Measurements from ENCODE around the gene MOK.

The MOK gene

GRCh38 chr14:102203382-102203781 is 101.6 kb downstream of the MOK start:
- DNase-seq (ENCODE audit: low read depth) = no peak

DNA sequence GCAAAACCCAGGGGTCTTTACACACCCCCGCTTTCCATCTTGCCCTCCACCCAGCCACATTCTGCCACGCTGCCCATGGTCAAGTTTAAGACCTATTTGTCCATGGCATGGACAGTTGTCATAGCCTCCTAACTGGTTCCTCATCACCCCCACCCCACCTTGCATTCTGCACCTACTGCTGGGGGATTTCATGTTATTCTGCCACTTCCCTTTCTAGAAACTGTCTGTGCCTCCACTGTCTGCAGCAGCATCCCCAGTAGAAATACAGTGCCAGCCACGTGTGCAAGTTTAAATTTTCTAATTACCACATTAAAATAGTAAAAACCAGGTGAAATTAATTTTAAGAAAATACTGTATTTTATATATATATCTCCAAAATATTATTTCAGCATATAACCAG is 102.0 kb downstream of the MOK start:
- no peak for DNase-seq (ENCODE audit: low read depth)

DNA sequence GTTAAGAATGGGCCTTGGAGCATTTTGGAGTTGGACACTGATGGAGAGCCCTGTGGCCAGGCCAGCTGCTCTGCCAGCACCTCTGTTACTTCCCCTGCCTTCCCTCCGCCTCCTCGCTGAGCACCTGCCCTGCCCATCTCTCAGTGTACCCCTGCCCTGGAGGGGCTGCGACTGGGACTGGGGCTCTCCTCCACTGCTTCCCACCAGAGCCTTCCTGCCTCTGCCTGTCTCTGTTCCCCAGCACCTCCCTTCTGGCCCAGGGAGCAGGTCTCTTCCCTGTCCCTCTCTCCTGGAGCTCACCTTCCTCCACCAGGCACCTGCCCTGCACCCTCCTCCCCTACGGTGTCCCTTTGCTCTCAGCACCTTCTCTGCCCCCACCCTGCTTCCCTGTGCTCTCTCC is 103.2 kb downstream of the MOK start:
- no peak for DNase-seq (ENCODE audit: low read depth)

- DNase-seq (ENCODE audit: low read depth) = no peak
Measured at GRCh38 chr14:102201353-102201738, 103.6 kb downstream of the MOK start.

DNA sequence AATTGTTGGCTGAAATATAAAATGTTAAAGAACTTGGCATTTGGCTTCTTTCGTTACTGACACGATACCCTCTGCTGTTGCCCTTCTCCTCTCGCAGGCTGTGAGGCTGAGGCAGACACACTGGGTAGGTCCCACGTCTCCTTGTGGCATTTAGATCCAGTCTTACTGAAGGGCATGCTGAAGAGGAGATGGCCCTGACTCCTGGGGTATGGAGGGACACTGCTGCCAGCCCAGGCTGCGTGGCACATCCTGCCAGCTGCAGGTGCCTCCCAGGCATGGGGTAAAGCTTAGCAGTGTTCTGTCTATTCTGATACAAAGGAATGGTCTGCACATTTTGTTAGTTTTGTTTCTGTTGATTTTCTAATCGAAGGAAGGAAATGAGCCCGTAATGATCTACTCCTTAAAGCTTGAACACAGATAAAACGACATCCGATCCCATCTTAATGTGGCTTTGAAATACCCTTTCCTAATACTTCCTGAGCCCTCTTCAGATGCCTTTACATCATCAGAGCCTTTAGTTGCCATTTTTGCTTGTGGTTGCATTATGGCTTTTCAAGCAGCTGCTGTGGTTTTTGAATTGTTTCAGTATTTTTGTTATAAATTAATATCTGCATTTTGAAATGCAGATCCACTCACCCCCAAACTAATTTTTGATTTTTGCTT is 104.1 kb downstream of the MOK start:
- DNase-seq (ENCODE audit: low read depth) = no peak

DNA sequence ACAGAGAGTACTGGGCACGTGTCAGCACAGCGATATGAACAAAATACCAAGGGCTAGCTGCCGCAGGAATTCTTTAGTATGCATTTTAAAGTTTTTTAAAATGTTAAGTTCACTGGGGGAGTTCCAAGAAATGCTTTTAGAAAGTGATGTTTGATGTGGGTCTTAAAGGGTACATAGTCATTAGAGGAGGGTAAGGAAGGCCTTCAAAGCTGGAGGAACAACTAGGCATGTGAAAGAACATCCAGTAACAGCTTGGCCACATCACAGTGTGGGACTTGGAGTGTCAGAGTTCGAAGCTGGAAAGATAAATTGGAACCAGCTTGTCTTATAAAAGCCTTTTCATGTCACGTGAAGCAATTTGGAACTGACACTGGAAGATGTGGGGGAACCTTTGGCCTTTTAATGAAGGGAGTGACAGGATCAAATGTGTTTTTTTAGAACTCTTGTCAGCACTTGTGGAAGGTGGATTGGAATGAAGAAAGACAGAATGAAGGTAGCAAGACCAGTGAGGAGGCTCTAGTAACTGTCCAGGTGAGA is 107.6 kb downstream of the MOK start:
- DNase-seq (ENCODE audit: low read depth) = no peak

DNA sequence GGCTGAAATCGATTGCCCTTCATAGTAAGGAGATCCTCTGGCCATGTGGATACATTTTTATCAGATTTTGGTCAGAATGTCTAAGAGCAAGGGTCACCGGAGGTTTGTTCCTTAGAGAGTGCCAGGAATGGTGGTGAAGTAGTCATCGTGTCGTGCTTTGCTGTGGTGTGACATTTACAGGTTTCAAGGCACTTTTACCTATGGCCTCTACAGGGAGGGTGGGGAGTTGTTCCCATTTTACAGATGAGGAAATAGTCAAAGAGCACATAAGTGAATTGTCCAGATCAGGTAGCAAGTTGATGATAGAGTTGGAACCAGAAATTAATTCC is 108.1 kb downstream of the MOK start:
- no peak for DNase-seq (ENCODE audit: low read depth)

DNA sequence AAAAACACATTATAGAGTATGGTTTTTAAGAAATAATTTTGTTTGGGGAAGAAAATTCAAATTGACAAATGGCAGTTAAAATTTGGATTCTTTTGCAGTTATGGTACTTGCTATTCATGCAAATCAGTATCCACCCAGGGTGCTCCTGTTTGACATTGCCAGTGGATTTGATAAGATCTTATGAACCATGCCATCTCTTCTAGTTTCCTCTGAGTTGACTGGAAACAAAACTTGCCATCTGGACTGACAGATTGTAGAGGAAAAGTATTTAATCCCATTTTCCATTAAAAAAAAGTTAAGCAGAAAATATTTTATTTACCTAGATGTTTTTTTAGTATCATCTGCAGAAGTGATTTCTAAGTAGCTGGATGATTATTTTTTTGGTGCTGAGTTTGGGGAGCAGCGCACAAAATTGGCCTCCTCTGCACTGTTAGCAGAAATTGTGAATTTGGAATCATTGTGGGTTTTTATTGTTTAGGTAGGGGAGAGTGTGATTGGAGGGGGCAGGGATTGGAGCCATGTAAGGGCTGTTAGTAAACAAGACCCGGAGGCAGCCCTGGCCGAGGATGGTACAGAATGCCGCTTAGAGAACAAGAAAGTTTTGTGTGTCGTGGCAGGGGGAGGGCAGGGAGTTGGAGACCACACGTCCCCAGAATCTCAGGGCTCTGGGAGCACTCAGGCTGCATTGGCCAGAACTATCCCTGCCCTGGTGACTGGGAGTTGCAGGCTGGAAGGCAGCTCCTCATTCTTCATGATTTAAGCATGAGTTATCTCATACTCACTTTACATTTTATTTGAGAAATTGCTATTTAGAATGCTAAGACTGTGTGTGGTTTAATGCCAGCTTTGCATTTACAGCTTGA is 108.7 kb downstream of the MOK start:
- DNase-seq (ENCODE audit: low read depth) = no peak

- DNase-seq (ENCODE audit: low read depth) = no peak
Measured at GRCh38 chr14:102195446-102195845, 109.5 kb downstream of the MOK start.

GRCh38 chr14:102194856-102195255 is 110.1 kb downstream of the MOK start:
- no peak for DNase-seq (ENCODE audit: low read depth)

GRCh38 chr14:102192840-102193502 is 112.0 kb downstream of the MOK start:
- DNase-seq (ENCODE audit: low read depth) = no peak

GRCh38 chr14:102189874-102190273 is 115.1 kb downstream of the MOK start:
- no peak for DNase-seq (ENCODE audit: low read depth)

GRCh38 chr14:102188187-102188586 is 116.8 kb downstream of the MOK start:
- no peak for DNase-seq (ENCODE audit: low read depth)

- DNase-seq (ENCODE audit: low read depth) = no peak
Measured at GRCh38 chr14:102187568-102188001, 117.4 kb downstream of the MOK start.

DNA sequence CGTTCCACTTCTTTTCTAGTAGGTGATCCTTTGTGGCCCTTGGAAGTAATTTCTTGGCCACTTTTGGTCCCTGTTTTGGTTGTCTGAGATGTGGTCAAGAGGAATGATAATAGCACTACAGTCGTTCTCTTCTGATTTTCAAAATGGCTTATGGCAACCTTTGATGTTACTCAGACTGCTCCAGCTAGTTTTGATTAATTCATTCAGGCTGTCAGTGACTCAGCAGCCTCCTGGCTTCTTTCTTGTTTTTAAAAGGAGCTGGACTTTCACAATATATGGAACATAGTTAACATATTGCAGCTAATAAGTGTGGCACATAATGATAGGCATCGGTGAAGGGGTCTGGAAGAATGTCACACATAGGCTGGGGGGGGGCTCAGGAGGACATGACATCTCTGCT is 117.9 kb downstream of the MOK start:
- DNase-seq (ENCODE audit: low read depth) = no peak

DNA sequence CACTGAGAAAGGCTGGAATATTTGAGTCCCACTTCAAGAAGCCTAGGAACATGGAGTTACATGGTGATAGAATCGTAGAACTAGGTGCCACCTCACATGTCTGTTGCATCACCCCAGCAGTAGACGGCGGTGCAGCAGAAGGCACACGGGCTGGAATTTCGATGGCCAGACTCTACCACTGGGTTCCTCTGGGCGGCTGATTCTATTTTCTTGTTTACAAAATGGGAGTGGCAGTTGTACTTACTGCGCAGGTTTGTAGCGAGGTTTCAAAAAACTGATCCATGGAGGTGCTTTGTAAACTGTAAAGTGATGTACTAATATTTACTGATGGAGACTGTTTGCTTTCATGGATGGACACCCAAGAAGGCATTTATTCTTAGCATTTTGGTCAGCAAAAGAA is 119.6 kb downstream of the MOK start:
- no peak for DNase-seq (ENCODE audit: low read depth)

DNA sequence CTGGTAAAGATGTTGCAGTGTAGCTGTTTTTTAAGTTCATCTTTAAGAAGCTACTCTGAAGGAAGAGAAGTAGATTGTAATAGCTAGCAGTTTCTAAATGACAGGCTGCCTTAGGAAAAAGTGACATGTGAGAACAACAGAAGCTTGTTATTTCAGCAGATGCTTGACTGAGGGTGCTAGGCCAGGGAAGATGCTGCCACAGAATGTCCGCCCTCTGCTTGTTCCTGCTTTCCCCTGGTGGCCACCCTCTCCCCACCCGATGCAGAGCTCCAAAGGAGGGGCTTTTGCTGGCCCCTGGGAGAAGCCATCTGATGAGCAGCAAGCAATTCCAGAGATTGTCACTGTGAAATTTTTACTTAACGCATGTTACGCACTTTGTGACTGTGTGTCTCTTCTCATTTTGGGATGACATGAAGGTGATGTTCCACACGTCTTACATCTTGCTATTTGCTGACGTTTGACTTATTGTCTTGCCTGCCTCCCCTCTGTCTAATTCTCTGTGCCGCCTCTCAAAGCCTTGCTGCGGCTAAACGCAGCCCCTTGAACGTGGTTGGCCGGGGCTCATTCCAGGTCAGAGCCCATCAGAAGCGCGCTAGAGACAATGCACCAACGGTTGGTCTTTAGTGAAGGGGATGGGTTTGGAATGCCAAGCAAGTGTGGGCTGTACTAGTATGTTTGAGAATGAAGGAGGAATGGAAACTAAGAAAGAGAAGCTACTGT is 120.5 kb downstream of the MOK start:
- DNase-seq (ENCODE audit: low read depth) = no peak

DNA sequence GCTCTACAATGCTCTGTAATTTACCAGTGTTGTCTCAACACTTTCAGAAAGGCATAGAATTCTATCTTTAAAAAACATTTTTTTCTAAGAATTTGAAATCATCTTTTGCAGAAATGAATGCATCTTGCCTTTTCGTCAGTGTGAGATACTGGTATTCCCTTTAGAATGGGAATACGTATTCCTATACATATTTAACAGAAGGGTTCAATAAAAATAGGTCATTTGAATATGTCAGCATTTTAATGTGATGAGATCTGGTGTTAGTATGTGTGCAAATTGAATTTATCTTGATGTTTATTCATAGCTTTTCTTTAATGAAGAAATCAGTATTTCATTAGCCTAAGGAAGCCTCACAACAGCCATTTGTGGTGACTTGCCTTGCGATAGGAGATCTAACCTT is 121.1 kb downstream of the MOK start:
- no peak for DNase-seq (ENCODE audit: low read depth)

DNA sequence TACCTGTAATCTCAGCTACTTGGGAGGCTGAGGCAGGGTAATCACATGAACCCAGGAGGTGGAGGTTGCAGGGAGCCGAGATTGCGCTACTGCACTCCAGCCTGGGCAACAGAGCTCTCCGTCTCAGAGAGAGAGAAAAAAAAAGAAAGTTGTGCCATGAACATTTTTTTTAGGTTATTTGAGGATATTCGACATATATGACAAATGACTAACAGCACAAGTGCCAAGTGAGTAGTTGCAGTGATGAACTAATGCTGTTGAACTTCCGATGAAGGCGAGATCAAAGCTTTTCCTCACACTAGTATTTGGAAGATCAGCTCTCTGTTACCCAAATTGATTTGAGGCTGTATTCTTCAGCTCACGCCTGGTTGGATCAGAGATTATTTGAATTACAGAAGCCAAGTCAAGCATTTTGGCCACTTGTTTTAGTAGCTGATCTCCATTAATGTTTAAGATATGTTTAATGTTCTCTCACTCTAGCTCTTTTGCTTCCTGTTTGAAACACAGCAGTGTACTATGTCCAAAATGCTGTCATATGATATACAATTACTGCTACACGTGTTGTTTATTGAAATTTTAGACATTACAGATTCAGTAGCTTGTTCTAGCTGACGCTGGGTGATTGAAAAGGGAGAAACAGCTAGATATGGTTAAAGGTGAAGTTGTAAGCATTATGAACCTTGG is 121.9 kb downstream of the MOK start:
- no peak for DNase-seq (ENCODE audit: low read depth)

DNA sequence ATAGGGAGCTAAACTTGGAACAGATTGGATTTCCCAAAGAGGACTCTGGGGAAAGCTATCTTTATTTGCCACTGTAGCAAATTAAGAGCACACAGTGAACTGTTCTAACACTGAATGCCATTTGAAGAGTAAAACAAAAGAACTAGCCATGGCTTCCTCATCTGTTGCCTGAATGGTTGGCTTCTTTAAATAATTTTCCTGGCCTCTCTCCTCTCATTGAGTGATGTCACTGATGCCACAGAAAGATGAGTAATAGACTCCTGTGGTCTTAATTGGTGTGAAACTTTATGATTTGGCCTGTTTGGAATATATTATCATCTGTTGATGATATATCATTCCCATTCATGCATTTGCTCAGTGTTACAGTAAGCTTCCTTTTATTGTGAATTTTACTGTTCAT is 122.8 kb downstream of the MOK start:
- no peak for DNase-seq (ENCODE audit: low read depth)

DNA sequence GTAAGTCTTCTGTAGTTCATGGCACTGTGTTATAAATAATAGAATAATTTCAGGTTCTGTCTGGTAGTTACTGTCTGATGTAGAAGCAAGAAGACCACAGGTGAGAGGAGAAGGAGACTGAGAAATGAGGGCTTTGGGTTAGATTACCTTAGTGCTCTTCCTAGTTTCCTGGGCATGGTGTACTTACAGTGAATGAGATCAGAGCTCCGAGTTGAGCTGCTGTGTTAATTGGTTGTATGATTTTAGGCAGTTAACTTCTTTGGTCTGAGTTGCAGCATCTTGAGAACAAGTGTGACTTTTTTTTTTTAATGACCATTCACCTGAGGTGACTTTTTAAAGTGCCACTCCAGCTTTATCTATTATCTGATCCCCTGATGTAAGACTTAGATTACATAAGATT is 123.8 kb downstream of the MOK start:
- no peak for DNase-seq (ENCODE audit: low read depth)
